GDM1 (cell line): ENCODE data around the gene GRID1.

Experiments
- DNase-seq: peaks from one replicate; lab custom pipeline; 2025; lab: John Stamatoyannopoulos, UW

Gene GRID1

DNA sequence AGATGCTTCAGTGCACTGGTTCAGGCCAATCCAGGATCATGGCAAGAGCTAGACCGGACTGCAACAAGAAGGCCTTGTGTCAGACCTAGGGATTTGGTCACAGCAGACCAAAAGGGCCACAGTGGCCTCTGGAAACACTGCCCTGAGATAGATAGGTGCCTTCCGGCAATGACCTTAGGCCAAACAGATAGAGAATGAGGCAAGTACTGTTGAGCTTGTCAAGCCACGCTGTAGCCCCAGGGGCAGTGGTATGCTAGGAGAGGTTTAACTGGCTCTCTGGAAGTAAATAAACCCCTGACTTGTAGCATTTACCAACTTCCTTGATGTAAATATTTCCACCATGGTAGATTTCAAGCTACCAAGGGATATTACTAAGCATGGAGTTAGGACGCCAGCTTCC is 197.5 kb downstream of the GRID1 start:
- DNase-seq: no peak

DNA sequence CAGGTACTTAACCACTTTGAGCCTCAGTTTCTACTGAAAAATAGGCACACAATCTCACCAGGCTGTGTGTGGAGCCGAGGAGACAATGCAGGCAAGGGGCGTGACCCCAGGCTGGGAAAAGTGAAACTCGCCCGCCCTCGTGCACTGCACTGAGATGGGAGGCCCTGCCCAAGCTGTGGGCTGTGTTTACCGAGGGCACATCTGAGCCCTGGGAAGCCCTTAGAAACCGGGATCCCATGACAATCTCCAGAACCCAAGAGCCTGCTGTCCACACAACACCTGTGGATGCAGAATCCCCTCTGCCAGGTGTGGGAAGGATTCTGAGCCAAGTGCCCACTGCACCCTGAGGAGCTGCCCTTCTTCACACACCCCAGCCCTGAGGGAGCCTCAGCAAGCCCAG is 198.3 kb downstream of the GRID1 start:
- no peak for DNase-seq

DNA sequence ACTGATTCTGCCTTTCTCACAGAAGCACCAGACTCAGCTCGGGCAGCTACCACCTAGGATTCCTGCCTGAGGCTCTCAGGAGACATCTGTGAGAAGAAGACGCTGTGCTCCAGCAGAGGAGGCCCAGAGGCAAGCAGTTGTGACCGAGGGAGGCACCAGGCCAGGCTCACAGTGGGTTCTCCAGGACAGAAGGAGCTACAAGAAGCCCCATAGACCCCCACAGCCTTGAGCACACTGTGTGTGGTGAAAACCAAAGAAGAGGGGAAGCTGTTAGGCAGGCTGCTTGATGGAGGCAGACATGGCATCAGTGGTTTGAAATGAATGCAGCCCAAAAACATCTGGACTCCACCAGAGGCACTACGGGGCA is 198.8 kb downstream of the GRID1 start:
- DNase-seq: no peak

- DNase-seq: no peak
Observed at GRCh38 chr10:86167121-86167761, 199.4 kb downstream of the GRID1 start.

- no peak for DNase-seq
Observed at GRCh38 chr10:86165666-86166065, 200.9 kb downstream of the GRID1 start.

GRCh38 chr10:86164960-86165630 is 201.5 kb downstream of the GRID1 start:
- DNase-seq: no peak

DNA sequence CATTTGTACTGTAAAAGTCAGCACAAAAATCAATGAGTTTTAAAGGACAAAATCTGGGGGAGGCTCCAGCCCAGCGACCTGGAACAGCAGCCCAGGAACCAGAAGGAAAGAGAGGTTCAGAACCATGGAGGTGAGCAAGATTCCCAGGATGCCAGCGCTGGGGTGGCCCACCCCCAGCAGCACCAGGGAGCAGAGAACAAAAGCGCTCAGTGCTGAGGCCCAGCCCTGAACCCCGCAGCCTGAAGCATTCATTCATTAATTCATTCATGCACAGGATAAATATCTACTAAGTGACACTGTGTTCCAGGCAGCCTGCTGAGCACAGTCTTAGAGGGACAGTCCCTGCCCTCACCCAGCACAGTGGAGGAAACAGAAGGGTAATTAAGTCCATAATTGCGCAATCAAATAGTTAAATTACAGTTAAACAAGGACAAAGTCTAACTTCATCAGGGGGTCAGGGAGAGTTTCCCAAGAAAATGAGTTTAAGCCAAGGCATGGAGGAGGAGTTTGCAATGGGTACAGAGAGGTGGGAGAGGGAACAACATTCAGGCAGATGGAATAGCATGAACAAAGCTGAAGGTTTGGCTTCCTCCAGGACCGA is 202.3 kb downstream of the GRID1 start:
- no peak for DNase-seq

- DNase-seq: no peak
Observed at GRCh38 chr10:86163522-86164173, 202.9 kb downstream of the GRID1 start.

- DNase-seq: no peak
Observed at GRCh38 chr10:86162696-86163400, 203.7 kb downstream of the GRID1 start.

- DNase-seq: no peak
Observed at GRCh38 chr10:86162036-86162435, 204.6 kb downstream of the GRID1 start.

GRCh38 chr10:86160890-86161585 is 205.6 kb downstream of the GRID1 start:
- DNase-seq: no peak

- no peak for DNase-seq
Observed at GRCh38 chr10:86159797-86160196, 206.8 kb downstream of the GRID1 start.

- no peak for DNase-seq
Observed at GRCh38 chr10:86155054-86155921, 211.3 kb downstream of the GRID1 start.

GRCh38 chr10:86153751-86154150 is 212.8 kb downstream of the GRID1 start:
- DNase-seq: no peak

DNA sequence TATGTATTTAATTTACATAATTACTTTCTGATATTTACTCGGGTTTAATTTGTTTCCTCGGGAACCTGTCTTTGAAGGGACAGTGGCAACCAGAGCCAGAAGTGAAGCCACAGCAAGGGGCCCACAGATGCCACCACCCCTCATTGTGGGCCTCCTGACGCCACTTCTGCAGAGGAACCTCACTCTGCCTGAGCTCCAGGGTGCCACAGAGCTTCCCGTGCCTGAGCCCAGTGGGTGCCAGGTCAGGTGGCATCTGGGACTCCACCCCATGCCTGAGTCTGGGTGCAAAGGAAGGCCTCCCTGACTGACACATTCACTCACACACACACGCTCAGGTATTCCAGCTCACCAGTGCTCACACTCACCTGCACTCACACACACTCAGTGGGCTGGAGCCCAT is 213.7 kb downstream of the GRID1 start:
- no peak for DNase-seq

- DNase-seq: no peak
Observed at GRCh38 chr10:86152354-86152753, 214.2 kb downstream of the GRID1 start.

DNA sequence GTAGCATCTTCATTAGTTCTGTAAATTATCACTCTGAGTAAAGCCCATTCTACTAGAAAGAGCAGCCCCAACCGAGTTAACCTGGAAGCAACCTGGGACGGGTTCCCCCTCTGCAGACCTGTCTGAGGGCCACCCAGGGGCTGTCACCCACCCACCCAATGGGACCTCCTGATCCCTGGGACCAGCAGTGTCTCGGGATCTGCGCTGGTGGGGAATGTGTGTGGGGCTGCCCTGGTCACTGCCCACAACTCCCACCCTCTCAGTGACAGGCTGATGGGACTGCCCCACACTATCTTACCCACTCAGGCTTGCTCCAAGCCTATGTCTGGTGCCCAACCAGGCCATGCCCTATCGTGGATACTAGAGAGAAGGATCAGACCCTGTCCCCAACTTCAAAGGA is 215.0 kb downstream of the GRID1 start:
- no peak for DNase-seq

DNA sequence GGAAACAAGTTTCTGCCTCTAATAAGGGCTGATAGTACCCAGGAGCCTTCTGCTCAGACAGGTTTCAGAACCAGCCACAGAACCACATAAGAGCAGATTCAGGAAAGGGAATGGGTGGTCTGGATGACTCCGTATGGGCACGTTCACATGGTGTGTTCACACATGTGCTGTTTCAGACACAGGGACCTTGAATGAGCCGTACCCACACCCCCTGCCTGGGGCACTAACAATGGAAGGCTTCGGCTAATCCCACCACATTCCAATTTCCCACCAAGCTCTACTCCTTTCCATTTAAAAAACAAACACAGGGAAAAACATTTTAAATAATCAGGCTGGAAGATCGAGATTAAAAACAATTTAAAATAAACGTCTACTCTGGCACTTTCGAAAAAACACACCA is 217.3 kb downstream of the GRID1 start:
- no peak for DNase-seq

GRCh38 chr10:86148117-86148516 is 218.5 kb downstream of the GRID1 start:
- DNase-seq: no peak

- no peak for DNase-seq
Observed at GRCh38 chr10:86144301-86144700, 222.3 kb downstream of the GRID1 start.

GRCh38 chr10:86141896-86142295 is 224.7 kb downstream of the GRID1 start:
- no peak for DNase-seq
